ENCODE data around the gene CACNG7.
"Not testable (repeated sequence)": the region's sequence is repeated elsewhere in the genome, so short reads cannot be mapped to it uniquely, and the experiment has no call there.

Gene CACNG7, protein sequence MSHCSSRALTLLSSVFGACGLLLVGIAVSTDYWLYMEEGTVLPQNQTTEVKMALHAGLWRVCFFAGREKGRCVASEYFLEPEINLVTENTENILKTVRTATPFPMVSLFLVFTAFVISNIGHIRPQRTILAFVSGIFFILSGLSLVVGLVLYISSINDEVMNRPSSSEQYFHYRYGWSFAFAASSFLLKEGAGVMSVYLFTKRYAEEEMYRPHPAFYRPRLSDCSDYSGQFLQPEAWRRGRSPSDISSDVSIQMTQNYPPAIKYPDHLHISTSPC

DNA sequence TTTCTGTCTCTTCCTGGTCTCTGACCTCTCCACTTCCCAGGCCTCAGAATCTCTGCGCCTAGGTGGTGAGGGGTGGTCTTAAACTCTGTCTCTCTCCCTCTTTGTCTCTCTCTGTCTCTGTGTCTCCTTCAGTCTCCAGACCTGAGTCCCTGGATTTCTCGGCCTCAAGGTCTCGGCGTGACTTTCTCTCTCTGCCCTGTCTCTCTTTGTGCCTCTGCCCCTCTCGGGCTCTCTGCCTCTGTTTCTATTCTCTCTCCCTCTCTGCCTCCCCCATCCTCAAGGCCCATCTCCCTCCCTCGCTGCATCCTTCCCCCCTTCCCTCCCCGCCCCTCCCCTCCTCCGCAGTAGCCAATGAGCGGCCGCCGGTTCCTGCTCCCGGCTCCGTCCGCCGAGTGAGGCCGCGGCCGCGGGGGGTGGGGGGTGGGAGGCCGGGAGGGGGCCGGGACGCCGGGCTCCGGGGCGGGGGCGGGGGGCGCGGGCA, at the start of gene CACNG7:
CACNG7 (plus strand) TSS at position 344 of the 481 bp plus-strand sequence. CDS start 3,554 bp downstream, outside the sequence.
- no peak for FAIRE-seq

DNA sequence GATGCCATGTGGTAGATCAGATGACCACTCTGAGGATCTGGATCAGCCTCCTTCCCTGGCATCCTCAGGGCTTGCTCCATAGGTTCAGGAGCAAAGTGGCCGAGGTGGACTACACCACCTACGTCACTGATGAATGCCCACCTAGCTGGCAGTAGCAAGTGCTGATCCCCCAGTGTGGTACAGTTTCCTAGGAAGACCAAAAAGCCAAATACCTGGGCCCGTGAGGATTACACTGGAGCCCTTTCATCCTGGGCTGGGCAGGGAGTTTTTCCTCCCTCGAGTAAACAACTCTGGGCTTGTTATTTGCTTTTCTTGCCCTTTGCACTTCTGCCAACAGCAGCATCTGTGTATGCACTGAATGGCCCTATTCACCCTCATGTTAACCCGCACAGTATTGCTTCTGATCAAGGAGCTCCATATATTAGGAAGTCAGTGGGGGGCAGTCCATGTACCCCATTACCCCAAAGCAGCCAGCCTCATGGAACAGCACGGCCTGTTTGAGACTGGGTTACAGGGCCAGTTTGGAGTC, 44.7 kb upstream of the CACNG7 start:
- FAIRE-seq: no peak

GRCh38 chr19:53865523-53865917, 43.6 kb upstream of the CACNG7 start:
- no peak for FAIRE-seq

DNA sequence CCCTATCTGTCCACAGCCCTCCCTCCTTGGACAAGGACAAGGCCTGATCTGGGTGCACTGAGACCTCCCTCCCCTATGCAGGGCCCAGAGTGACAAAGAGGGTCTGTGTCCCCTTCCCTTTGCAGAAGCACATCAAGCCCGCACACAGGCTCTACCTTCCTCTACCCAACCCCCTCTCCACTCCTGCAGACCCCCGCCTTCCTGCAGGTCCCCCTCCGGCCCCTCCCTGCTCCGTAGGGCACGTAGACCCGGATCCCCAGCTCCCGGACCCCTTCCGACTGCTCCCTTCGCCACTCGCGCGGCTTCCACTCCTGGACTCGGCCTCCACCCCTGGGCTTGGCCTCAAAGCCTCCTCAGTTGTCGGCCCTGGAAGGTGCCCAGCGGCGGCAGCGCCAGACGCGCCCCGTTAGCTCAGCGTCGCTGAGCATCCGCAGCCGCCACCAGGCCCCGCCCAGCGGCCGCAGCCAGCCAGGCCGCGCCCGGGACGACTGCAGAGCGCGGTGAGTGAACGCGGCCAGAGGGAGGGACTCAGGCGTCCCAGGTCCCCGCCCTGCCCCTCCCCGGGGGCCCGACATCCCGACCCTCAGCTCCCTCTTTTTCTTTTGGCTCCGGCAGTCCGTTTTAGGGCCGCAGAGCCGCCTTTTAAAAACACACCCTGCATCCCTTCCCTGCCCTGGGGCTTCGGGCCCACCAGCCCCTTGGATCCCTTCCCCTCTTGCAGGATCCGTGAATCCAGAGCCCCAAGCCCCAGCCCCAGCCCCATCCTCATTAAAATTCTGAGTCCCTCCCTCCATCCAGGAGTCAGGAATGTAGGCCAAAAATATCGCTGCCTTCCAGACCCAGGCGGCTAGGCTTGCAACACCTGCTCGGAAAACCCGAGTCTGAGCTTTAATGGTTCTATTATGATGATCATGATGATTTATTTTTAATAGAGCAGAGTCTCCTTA, 42.9 kb upstream of the CACNG7 start:
- FAIRE-seq: no peak

GRCh38 chr19:53866865-53867224, 42.2 kb upstream of the CACNG7 start:
- no peak for FAIRE-seq

DNA sequence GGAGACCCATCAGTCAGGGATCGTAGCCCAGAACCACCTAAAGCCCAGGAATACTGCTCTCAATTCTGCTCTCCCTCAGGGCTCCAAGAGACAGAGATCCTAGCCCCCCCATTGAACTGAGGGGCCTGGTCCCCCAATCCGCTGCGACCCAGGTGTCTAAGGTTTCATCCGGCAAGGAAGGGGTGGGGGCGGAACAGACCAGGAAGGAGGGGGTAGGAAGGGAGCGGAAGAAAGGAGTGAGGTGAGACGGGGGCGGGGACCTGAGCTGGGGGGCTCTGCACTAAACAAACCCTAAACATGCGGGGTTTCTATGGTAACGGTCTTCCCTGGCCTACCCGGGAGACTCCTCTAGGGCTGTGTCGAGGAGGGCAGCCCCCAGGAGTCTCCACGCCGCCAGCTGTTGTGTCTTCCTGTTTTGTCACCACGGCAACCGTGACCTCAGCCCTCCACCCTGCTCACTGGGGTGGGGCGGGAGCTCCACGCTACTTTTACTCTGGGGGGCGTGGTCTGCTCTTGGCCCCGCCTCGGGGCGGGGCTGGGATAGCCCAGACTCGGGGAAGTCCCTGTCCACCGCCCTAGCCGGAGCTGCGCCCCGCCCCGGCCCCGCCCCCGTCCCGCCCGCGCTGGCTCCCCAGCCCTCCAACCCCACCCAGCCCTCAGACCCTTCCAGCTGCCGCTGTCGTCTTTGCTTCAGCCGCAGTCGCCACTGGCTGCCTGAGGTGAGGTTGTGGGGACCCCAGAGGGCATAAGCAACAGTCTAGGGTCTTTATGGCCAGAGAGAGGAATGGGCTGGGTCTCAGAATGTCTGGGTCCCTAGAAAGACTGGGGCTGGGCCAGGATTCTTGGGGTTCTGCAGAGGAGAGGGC, 41.6 kb upstream of the CACNG7 start, which contains the start of gene MYADM:
MYADM (plus strand) TSS at position 659 of the 866 bp plus-strand sequence. CDS start 5,647 bp downstream, outside the sequence.
- FAIRE-seq: peak; percentile 72

DNA sequence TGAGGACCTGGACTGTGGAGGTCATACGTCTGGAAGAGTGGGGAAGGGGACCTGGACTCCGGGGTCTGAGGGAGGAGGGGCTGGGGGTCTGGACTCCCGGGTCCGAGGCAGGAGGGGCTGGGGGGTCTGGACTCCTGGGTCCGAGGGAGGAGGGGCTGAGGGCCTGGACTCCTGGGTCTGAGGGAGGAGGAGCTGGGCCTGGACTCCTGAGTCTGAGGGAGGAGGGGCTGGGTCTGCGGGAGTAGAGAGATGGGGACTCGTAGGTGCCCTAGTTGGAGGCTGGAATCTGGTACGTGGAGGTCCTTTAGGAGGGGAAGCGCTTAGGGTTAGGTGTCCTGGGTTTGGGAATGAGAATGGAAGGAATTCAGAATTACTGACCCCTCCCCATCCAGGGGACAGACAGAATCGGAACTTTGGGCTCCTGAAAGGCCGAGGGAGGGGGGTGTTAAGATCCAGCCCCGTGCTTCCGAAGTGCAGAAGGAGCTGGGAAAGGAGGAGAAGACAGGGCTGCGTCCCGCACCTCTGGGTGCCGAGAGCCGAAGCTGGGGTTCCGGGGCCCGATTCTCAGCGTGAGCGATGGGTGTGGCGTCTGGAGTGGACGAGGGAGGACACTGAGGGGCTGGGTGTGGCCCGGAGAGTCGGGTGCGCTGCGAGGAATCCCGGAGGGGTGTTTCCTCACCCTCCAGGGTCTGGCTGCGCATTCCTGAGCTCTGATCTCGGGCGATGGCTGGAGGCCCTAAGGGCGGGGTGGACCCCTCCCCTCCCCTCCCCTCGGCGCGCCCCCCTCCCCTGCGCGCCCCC, 40.8 kb upstream of the CACNG7 start:
- FAIRE-seq: no peak

DNA sequence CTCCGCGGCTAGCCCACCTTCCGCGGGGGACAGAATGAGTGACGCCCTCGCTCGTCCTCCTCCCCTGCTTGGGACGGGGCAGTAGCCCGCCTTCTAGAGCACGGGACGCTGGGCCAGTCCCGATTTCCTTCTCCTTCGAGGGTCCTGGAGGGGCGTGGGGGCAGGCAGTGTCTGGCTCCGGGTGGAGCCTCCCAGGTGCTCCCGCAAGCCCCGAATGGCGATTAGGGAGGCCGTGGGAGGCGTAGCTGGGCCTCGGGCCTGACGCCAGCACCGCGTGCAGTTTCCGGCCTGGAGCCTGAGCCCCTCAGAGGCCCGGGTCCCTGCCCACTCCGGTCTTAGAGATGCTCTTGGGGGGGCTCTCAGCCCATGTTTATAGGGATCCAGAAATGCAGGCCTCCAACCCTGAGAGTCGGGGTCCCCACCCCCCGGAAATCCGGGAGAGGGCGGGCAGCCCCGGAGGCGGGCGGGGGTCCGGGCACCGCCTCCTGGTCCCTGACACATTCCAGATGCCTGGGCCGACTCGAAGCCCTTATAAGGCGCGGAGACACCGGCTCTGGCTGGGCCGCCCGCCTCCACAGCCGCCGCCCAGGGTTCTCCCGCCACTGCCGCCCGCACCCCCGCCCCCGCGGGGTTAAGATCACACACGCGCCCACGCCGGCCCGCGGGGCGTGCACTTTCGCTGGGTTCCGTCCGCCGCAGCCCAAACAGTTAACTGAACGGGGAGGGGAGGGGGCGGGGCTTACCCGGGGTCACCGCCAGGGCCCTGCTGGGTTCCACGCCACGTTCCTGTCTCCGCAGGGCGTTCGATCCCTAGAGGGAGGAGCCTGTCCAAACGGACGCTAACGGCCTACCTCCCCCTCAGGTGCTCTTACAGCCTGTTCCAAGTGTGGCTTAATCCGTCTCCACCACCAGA, 39.9 kb upstream of the CACNG7 start:
- FAIRE-seq: no peak

- FAIRE-seq: not testable (repeated sequence)
Observed at GRCh38 chr19:53869805-53870484, 39.1 kb upstream of the CACNG7 start.

- FAIRE-seq: no peak
Observed at GRCh38 chr19:53870485-53870844, 38.6 kb upstream of the CACNG7 start.

GRCh38 chr19:53871454-53871853, 37.6 kb upstream of the CACNG7 start:
- no peak for FAIRE-seq

DNA sequence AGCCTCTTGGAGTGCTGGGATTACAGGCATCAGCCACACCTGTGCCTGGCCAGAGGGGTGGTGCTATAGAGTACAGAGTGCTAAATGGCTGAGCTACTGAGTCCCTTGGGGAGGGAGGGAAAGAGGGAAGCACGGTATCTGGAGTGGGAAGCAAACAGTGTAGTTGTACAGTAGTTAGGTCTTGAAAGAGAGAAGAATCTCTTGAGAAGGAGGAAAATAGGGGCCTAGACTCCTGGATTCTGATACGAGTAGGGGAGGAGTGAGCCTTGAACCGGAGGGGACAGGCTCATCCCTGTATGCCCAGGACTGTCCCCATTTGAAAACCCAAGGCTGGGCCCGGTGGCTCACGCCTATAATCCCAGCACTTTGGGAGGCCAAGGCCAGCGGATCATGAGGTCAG, 36.3 kb upstream of the CACNG7 start:
- FAIRE-seq: no peak

GRCh38 chr19:53873773-53874605, 35.1 kb upstream of the CACNG7 start:
- FAIRE-seq: no peak

DNA sequence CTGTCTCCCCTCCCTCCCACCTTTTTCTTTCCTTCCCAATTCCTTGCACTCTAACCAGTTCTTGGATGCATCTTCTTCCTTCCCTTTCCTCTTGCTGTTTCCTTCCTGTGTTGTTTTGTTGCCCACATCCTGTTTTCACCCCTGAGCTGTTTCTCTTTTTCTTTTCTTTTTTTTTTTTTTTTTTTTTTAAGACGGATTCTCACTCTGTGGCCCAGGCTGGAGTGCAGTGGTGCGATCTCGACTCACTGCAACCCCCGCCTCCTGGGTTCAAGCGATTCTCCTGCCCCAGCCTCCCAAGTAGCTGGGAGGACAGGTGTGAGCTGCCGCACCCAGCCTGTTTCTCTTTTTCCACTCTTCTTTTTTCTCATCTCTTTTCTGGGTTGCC, 34.5 kb upstream of the CACNG7 start:
- FAIRE-seq: no peak

- FAIRE-seq: no peak
Observed at GRCh38 chr19:53875602-53876325, 33.3 kb upstream of the CACNG7 start.

- FAIRE-seq: no peak
Observed at GRCh38 chr19:53876651-53877224, 32.3 kb upstream of the CACNG7 start.

DNA sequence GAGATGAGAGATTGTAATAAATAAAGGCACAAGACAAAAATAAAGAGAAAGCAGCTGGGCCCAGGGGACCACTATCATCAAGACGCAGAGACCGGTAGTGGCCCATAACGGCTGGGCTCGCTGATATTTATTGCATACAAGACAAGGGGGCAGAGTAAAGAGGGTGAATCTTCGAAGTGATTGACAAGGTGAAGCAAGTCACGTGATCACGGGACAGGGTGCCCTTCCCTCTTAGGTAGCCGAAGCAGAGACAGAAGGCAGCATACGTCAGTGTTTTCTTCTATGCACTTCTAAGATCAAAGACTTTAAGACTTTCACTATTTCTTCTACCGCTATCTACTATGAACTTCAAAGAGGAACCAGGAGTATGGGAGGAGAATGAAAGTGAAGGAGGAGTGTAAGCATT, 31.7 kb upstream of the CACNG7 start:
- no peak for FAIRE-seq

DNA sequence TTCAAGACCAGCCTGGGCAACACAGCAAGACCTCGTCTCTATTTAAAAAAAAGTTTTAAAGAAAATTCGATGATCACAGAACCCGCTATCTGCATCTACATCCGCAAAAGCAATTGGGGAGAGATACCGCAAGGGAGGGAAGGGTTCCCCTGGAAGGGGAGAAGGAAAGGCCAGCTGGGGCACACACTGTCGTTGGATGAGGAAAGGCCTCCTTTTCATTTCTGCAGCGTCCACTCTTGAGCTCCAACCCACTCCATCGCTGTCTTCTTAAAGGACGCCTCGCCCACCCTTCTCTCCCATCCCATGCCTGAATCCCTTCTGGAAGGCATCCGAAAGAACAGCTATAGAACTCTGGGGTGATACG, 30.3 kb upstream of the CACNG7 start:
- FAIRE-seq: no peak
